ENCODE measurements around the gene SLC6A11.

Gene SLC6A11

GRCh38 chr3:10927551-10927950 lies 111.5 kb downstream of the SLC6A11 start:
- no peak overlapping the region for H3K27ac ChIP-seq
- no peaks in the 10 kb centered on the region for H3K27me3 ChIP-seq (ENCODE audit: control insufficient read depth, insufficient read depth, low read length)
- H3K4me2 ChIP-seq (ENCODE audit: low read length) = no peak overlapping the region
- H3K36me3 ChIP-seq (ENCODE audit: control insufficient read depth, insufficient read depth, low read length) = no peaks in the 10 kb centered on the region
- no peak overlapping the region for H3K9ac ChIP-seq
- H3K4me1 ChIP-seq = no peaks in the 10 kb centered on the region
- TF ChIP-seq CTCF (IDR thresholded peaks at IDR 0.05) = no peak
- no peak overlapping the region for H3K4me3 ChIP-seq (ENCODE audit: low read depth, low read length)
- no peak overlapping the region for H2AFZ ChIP-seq
- H3K79me2 ChIP-seq = no peaks in the 10 kb centered on the region
- H3K9me3 ChIP-seq (ENCODE audit: control insufficient read depth, low read length) = no peaks in the 10 kb centered on the region

GRCh38 chr3:10928407-10928960 lies 112.5 kb downstream of the SLC6A11 start:
- no peak overlapping the region for H3K27ac ChIP-seq
- H3K36me3 ChIP-seq (ENCODE audit: control insufficient read depth, insufficient read depth, low read length) = no peaks in the 10 kb centered on the region
- TF ChIP-seq CTCF (IDR thresholded peaks at IDR 0.05) = no peak
- H2AFZ ChIP-seq = no peak overlapping the region
- no peak overlapping the region for H3K4me3 ChIP-seq (ENCODE audit: low read depth, low read length)
- no peak overlapping the region for H3K4me2 ChIP-seq (ENCODE audit: low read length)
- no peaks in the 10 kb centered on the region for H3K79me2 ChIP-seq
- no peaks in the 10 kb centered on the region for H3K4me1 ChIP-seq
- H3K27me3 ChIP-seq (ENCODE audit: control insufficient read depth, insufficient read depth, low read length) = no peaks in the 10 kb centered on the region
- no peak overlapping the region for H3K9ac ChIP-seq
- no peaks in the 10 kb centered on the region for H3K9me3 ChIP-seq (ENCODE audit: control insufficient read depth, low read length)

GRCh38 chr3:10928961-10929471 lies 113.0 kb downstream of the SLC6A11 start:
- Histone ChIP-seq H3K36me3 (ENCODE audit: control insufficient read depth, insufficient read depth, low read length) (no peaks in the 10 kb centered on the region), H2AFZ (no peak overlapping the region), H3K4me2 (ENCODE audit: low read length) (no peak overlapping the region), H3K27me3 (ENCODE audit: control insufficient read depth, insufficient read depth, low read length) (no peaks in the 10 kb centered on the region), H3K27ac (no peak overlapping the region), H3K9ac (no peak overlapping the region), H3K79me2 (no peaks in the 10 kb centered on the region), H3K4me3 (ENCODE audit: low read depth, low read length) (no peak overlapping the region), H3K4me1 (no peaks in the 10 kb centered on the region), H3K9me3 (ENCODE audit: control insufficient read depth, low read length) (no peaks in the 10 kb centered on the region)
- TF ChIP-seq CTCF (IDR thresholded peaks at IDR 0.05) = no peak

- H3K36me3 ChIP-seq (ENCODE audit: control insufficient read depth, insufficient read depth, low read length) = no peaks in the 10 kb centered on the region
- no peak overlapping the region for H2AFZ ChIP-seq
- H3K4me3 ChIP-seq (ENCODE audit: low read depth, low read length) = no peak overlapping the region
- H3K27me3 ChIP-seq (ENCODE audit: control insufficient read depth, insufficient read depth, low read length) = no peaks in the 10 kb centered on the region
- TF ChIP-seq CTCF (IDR thresholded peaks at IDR 0.05) = no peak
- H3K4me1 ChIP-seq = no peaks in the 10 kb centered on the region
- H3K9ac ChIP-seq = no peak overlapping the region
- no peak overlapping the region for H3K4me2 ChIP-seq (ENCODE audit: low read length)
- H3K79me2 ChIP-seq = no peaks in the 10 kb centered on the region
- H3K9me3 ChIP-seq (ENCODE audit: control insufficient read depth, low read length) = no peaks in the 10 kb centered on the region
- H3K27ac ChIP-seq = no peak overlapping the region
Observed at GRCh38 chr3:10929978-10930665, 114.1 kb downstream of the SLC6A11 start.

GRCh38 chr3:10930666-10931040 lies 114.6 kb downstream of the SLC6A11 start:
- TF ChIP-seq CTCF (IDR thresholded peaks at IDR 0.05) = no peak
- Histone ChIP-seq H3K27ac (no peak overlapping the region), H2AFZ (no peak overlapping the region), H3K4me3 (ENCODE audit: low read depth, low read length) (no peak overlapping the region), H3K9ac (no peak overlapping the region), H3K4me1 (no peaks in the 10 kb centered on the region), H3K4me2 (ENCODE audit: low read length) (no peak overlapping the region), H3K27me3 (ENCODE audit: control insufficient read depth, insufficient read depth, low read length) (no peaks in the 10 kb centered on the region), H3K36me3 (ENCODE audit: control insufficient read depth, insufficient read depth, low read length) (no peaks in the 10 kb centered on the region), H3K79me2 (no peaks in the 10 kb centered on the region), H3K9me3 (ENCODE audit: control insufficient read depth, low read length) (no peaks in the 10 kb centered on the region)
